Activated CD4-positive, alpha-beta T cell treated with anti-CD3 and anti-CD28 coated beads, Interleukin-2, Interleukin-4, amounts not matched to agents 100 ng/mL and 50 ng/mL, durations not matched to agents 16 hours and 8 hours (primary cell): Measurements from ENCODE around the gene MSRB3.
"Not testable (repeated sequence)": the region's sequence is repeated elsewhere in the genome, so short reads cannot be mapped to it uniquely, and the experiment has no call there.

Experiments
- DNase-seq: peaks from one replicate; pipeline ENCODE4 v3.0.0-alpha.2; 2020; ENCODE audit warnings: low spot score

Gene MSRB3

DNA sequence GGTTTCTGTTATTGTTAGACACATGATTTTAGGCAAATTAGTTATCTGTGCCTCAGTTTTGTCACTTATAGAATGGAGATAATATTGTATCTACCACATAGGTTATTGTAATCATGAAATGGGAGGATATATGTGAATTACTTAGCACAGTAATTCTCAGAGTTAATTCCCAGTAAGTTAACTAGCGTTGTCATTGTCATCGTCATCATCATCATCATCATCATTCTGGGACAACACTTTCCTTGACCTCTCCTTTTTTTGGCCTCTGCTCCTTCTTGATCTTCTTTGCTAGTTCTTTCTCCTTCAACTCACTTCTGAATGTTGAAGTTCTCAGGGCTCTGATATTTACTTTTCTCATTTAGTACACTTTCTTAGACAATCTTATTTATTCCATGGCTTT is 13.8 kb downstream of the MSRB3 start:
- no peak for DNase-seq

DNA sequence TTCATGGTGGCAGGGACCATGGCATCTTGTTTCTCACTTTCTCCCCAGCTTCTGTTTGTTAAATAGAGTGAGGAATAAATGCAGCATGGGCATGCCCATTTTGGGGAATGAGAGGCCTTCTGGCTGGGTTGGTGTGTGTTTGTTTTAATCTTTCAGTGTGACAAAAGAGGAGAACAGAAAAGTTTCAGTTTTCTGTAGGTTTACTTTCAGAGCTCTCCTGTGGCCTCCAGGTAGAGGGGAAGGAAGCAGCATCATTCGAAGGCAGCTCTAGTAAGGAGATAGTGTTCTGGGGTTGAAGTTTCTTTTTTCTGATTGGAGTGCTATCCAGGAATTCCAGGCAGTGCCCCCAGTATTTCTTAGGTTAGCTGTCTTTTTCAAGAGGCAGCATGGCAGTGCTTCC is 15.3 kb downstream of the MSRB3 start:
- DNase-seq = no peak

DNA sequence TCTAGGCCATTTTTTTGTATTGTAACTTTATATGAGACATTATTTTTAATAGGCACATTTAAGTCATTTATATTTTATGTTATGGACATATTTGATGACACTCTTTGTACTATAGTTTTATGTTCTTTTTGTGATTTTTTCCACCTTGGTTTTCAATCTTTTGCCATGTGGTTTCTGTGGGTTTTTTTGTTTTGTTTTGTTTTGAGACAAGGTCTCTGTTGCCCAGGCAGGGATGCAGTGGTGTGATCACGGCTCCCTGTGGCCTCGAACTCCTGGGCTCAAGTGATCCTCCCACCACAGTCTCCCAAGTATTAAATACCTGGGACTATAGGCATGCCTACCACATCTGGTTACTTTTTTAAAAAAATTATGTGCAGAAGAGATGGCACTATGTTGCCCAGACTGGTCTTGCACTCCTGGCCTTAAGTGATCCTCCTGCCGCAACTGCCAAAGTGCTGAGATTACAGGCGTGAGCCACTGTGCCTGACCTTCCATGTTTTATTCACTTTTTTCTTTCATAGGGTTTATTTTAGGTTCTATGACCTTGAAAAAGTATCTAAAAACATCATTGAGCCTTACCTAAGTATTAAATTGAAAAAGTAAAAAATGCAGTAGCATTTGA is 16.3 kb downstream of the MSRB3 start:
- DNase-seq = no peak

DNA sequence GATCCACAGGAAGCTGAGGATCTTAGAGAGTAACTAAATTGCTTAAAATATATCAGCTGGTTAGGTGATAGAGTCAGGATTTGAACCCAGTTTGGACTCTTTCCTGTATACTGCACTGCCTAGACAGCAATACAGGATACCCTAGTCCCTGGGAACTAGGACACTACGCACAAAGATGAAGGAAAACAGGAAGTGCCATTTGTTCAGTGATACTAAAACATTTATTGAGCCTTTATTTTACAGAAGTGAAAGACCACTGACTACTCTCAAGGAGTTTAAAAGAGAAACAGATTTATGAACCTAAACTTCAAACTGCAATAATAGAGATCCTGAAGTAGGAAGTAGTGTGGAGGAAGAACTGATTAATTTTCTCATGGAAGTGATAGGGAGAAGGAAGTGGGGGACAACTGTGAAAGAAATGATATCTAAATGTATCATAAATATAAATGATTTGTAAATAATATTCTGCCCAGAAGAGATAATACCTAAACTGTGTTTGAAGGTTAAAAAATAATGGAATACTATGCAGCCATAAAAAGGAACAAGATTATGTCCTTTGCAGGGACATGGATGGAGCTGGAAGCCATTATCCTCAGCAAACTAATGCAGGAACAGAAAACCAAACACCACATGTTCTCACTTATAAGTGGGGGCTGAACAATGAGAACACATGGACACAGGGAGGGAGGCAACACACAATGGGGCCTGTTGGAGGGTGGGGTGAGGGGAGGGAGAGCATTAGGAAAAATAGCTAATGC is 18.2 kb downstream of the MSRB3 start:
- DNase-seq = no peak

DNA sequence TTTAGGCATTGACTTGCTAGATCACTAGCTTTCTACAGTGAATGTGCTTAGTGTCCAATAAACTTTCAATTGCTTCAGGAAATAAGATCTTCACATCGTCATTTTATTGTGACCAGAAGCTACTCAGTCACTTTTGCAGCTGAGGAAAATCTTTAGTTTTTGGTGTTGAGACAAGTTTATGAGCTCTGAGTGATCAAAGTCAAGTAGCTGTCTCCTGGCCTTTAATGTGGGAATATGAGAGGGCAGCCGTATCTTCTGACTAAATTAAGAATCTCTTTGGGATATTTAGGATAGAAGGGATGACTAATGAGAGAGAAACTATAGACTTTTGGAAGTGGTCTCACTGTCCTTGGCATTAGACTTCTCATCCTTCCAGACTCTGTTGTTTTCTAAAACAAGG is 21.6 kb downstream of the MSRB3 start:
- no peak for DNase-seq

DNA sequence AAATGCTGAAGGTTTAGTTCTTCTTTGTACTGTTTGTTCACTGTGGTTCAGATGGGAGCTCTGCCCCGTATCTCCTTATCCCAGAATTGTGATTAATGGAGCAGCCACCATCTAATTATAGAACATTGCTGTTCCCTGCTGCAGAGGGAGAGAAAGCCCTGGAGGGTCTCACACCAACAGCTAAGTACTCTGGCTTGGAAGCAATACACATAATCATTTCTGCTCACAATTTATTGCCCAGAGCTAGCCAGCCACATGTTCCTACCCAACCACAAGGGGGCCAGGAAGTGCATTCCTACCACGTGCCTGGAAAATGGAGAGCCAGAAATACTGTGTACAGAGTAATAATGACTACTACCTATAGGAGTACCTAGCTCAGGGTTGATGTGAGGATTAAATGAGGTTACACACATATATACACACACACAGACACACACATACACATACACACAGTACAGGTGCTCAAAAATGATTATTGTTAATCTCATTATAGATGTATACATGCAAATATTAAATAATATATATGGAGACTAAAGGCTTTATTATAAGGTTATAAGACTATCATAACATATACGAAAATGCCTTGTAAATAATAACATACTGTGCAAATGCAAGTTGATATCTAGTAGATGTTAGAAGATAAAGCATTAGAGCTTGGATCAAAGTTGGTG is 22.3 kb downstream of the MSRB3 start:
- DNase-seq = no peak

DNA sequence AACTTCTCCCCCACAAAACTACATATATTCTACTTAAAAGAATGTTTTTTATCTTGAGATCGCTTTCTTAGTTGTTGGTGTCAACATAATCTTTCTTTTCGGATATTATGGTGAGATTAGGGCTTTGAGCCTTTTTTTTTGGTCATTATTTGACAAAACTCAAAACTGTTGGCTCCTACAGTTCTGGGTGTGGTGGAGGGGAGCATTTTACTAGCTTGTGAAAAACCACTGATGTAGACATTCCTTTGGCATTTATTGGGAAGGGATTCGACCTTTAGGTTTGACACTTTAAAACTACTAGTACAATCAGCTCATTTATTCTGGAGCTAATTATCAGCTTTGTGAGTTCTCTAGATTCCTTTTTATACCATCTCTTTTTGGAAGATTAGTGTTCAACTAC is 24.4 kb downstream of the MSRB3 start:
- DNase-seq = no peak

DNA sequence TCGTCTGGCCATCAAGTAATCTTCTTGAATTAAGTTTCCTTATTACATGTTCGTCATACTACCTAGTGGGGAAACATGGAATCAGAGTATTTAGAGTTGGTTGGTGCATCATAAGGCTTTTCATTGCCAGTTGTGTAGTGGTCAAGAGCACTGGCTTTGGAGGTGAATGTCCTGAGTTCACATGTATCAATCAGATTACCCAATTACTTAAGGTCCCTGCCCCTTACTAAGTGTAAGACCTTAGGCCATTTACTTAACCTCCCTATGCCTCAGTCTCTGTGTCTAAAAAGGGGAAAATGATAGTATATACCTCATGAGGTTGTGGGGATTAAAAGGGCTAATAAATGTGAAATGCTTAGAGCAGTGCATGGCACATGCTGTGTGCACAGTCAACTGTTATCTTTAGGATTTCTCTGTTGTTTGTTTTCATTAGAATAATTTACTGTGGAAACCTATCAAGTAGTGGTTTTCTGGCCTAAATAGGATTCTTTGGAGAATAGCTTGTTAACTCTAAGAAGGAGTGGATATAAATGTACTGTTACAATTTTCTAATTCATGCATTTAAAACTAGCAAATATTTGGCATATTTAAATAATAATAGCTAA is 27.0 kb downstream of the MSRB3 start:
- DNase-seq = no peak

DNA sequence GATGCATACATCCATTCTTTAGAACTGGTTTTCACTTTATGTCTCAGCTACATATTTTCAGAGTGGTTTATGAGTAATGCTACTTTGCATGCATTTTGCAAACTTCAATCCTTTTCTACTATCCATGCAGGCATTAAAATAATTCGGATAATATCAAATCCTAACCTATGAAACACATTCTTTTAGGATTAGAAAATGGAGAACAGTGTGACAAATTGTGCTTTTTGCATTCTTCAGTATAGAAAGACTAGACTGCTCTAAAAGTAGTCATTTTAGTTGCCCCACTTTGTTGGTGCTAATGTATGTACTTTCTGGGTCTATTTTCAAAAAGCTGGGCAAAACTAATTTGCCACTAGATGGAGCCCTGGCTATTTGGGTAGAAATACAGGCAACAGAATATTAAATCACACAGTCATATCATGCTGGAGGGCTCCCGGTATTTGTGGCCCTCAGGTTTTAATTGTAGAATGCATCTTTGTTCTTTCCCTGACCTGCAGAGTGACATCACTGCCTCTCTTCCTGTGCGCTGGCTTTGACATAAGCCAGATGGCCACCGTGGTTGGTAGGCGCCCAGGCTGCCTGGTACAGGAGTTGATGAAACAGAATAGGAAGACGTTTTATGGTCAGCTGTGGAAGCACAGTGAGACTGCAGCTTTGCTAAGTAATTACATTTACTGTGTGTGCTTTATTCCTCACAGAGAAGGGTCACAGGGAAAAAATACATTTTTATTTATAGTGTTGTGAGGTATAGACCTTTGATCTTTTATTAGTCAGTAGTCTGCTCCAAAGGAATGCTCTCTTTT is 28.1 kb downstream of the MSRB3 start:
- peak; percentile 23 for DNase-seq

DNA sequence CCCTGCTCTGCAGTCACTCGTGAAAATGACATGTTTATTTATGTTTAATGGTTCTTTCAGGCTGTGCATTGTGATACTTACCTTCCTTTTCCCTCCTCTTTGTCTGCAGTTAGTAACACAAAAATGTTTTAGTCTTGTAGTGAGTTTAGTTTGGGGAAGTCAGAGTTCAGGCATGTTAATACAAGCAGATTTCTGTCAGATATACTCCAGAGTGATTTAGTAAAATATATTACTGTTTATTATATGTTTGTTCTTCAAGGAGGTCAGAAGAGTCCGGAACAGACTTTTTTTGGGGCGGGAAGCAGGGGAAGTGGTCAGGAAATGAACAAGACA is 28.7 kb downstream of the MSRB3 start:
- DNase-seq = no peak

DNA sequence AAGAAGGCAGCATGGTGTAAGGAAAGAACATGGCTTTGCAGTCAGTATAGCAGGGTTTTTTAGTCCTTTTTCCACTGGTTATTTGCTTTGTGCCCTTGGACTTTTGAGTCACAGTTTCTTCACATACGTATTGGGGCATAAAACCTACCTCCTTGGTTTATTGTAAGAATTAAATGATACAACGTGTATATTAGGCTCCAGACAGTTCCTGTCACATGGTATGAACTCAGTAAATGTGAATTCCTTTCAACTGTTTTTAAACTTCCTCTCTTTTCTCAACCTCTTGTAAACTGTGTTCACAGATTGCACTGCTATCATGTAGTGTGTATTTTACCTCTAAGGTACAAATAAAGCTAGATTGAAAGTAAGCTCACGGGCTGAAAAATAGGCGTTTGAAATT is 29.5 kb downstream of the MSRB3 start:
- no peak for DNase-seq

DNA sequence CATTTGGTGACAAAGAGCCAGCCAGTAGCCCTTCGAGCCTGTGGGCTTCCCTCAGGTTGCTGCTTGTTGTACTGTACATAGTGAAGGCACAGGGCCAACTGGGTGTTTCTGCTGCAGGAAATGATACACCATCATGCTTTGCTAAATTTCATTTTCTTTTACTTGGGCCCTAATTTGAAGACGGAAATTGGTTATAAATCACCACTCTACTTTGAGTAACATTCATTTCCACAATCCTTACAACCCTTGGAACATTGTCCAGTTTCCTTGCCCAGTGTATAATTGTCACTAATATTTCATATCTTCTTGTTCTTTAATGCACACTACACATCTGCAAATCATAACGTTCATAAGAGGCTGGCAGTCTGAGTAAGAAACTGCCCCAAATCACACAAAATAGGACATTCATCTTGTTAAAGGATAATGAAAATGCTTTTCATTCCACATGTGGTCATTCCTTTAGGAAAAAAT is 30.2 kb downstream of the MSRB3 start:
- no peak for DNase-seq

DNA sequence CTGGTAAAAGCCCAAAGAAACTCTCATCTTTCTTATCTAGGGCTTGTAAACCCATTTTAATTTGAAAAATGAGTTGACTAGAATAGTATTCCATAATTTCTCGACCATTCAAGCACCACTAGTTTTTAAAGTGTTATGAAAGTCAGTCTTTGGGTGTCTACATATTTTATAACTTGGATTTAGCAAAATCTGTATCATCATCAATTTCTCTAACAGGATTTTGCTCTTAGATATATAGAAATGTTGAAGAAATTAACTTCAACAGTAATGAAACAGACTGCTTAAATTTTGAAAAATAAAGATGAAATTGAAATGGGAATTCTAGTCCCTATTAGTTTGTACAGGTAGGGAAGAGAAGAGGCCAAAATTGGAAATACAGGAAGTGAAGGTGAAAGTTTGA is 32.8 kb downstream of the MSRB3 start:
- DNase-seq = no peak

DNA sequence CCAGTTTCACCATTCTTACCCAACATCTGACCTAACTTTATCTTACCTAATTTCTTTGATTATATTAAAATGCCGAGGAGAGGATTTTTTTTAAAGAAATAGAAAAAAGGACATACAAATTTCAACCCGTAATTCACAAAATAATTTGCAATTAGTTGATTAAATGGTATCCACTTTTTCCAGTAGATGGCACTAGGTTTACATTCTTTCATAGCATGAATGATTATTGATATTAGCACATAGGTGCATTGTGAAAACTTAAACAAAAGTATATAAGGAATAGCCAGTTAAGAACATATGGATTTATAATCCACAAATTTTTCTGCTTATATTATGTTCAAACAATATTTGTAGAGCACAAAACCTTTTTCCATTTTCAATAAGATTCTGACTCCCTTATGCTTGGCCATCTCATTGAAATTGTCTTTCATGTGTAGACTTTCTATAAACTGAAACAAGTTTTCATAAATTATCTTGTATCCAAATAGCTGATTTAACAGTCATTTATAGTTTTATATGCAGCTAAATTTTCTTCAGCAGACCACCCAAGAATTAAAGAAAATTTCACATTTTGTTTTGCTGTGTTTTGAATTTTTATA is 35.3 kb downstream of the MSRB3 start:
- DNase-seq = no peak

DNA sequence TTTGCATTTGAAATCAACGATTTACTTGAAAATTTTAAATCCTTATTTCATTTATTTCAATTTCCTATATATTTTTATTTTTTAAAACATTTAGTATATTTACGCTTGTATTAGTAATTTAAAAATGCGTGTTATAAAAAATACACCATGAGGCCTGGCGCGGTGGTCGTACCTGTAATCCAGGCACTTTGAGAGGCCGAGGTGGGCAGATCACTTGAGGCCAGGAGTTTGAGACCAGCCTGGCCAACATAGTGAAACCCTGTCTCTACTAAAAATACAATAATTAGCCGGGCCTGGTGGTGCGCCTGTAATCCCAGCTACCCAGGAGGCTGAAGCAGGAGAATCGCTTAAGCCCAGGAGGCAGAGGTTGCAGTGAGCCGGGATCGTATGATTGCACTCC is 36.8 kb downstream of the MSRB3 start:
- not testable (repeated sequence) for DNase-seq

DNA sequence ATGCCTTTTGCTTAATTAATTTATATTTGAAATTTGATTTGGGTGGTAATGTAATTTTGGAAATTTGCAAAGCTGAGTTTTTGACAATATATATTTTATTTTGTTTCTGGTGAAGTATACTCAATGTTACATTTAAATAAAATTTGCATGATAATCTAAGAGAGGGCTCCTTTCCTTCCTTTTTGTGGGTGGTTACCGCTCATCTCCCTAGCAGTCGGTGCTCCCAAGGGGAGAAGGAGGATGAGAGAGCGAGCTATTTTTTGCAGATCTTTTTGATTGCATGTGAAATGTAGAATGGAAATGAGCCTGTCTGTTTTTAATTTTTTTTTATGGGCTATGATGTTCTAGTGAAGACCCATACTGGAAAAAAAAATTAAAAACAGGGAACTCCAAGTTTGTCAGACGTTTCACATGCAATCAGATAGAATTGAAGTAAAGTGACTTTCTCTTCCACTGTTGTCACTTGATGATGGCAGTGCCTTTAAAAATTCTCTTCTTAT is 39.8 kb downstream of the MSRB3 start:
- DNase-seq = no peak

DNA sequence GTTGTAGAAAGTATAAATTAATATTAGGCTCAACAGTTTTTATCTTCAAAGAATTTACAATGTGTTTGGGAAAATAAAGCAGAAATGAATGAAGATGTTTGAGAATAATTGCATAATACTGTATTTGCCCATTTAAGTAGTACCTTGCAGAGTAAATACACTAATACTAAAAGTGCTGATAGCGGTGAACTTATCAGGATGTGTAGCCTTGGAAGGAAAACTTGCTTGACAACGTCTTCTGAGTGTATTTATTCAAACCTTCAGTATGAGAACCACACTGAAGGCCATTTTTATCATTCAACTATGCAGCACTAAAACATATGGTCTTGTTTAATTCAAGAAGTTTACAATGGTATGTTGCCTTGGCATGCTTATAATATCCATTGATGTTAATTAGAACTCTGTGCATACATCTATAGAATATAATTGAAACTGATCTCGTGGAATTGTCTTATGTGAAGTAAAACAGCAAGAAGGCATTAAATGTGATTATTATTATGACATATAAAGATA is 41.3 kb downstream of the MSRB3 start:
- no peak for DNase-seq

DNA sequence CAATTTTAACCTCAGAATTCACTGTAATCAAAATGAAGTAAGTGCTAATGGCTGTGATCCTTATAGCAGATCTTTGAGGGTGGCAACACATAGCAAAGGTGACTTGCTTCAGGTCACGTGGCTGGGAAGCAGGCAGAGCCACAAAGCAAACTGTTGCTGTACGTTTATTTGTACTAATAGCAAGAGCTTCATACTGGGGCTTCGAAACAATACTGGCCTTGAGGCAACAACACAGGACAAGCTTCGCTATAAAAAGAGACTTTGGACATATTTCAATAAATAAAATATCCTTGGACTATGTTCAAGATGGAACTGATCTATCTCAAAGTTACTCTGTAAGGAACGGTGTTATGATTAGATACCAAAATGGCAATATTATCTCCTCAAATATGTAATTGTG is 44.6 kb downstream of the MSRB3 start:
- no peak for DNase-seq

DNA sequence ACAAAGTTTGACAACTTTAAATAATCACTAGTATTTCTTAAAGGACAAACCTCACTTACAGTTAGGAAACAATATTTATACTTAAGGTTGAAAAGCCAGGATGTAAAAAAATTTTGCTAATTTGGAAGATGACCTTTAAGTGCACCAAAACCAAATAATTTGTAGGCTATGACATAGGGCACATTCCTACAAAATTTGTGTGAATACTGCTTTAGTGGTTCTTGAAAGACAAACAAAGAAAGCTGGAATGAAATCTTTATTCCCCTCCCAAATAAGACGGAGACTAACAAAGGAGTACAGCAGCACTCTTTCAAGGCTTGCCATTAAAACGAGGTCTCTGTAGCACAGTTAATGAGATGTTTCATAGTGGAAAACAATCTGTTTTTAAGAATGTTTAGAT is 45.6 kb downstream of the MSRB3 start:
- DNase-seq = no peak

DNA sequence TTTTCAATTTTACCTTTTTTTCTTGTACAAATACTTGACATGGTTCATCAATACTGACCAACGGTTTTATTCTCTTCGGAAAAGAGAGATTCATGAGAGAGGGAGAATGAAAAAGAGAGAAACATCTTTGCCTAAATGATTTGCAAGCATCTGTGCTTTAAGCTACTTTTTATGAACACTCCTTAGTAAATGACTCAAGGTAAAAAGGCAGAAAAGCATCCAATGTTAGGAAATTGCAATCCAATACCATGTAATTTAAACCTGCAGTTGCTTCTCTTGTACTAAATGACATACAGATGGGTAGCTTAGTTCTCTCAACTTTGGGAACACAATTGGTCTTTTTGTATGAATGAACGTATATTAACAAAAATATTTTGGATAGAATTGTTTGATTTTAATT is 46.1 kb downstream of the MSRB3 start:
- no peak for DNase-seq

DNA sequence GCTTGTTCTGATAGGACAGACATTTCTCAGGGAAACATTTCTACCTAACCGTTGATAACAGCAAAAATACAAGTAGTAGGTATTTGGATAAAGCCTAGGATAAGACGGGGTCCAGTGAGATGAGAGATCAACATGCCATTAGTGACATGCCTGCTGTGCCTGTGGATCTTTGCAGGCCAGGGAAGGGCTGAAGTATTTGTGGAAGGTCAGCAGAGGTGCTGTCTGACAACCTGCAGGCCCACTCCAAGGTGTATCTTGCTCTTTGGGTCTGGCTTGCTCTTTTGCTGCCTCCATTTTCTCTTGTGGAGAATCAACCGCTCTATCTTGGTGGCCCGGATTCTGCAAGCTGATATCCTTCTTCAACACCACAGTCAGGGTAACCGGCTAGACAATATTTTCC is 46.7 kb downstream of the MSRB3 start:
- DNase-seq = no peak
